ENCODE results near the gene DHX35. TPM values are rescaled to one million over a fixed set of nuclear protein-coding genes. Genes with fewer than 3 reads are reported as not detected.

The DHX35 gene
- total RNA-seq, 2 experiments from 2014 or later: 7.3 to 7.6 TPM

GRCh38 chr20:38985060-38985459, 22.9 kb downstream of the DHX35 start:
- no peak for ATAC-seq (ENCODE audit: poor library complexity)
- DNase-seq: no peak
- CTCF ChIA-PET: no interaction called here
- no peak overlapping the region for H3K4me3 ChIP-seq (ENCODE audit: low read length)
- Mint-ChIP-seq H3K36me3 (ENCODE audit: low read depth) (peaks cover 80% of the 10 kb centered on the region), H3K27me3 (no peaks in the 10 kb centered on the region), H3K4me3 (no peak overlapping the region), H3K9me3 (no peaks in the 10 kb centered on the region), H3K27ac (no peak overlapping the region), H3K4me1 (ENCODE audit: low read depth) (peaks cover 6% of the 10 kb centered on the region)
- no peaks in the 10 kb centered on the region for H3K9me3 ChIP-seq (ENCODE audit: control insufficient read depth in 1 of 2, insufficient read depth in 1 of 2, low read length in 2 of 2)
- POLR2A ChIA-PET: no interaction called here
- peaks cover 18% of the 10 kb centered on the region for H3K36me3 ChIP-seq (ENCODE audit: insufficient read depth, low read length)
- no peaks in the 10 kb centered on the region for H3K27me3 ChIP-seq (ENCODE audit: control insufficient read depth in 1 of 2, insufficient read depth in 2 of 2, low read length in 2 of 2)
- intact Hi-C loops (cut with DNase I, micrococcal nuclease): no loop called here
- H3K27ac ChIP-seq (ENCODE audit: low read depth in 1 of 2, low read length in 2 of 2): no peak overlapping the region
- no peak for TF ChIP-seq CTCF (IDR thresholded peaks at IDR 0.05)
- no peaks in the 10 kb centered on the region for H3K4me1 ChIP-seq (ENCODE audit: insufficient read depth, low read length)

GRCh38 chr20:38985603-38986170, 23.5 kb downstream of the DHX35 start:
- Histone ChIP-seq H3K27ac (ENCODE audit: low read depth in 1 of 2, low read length in 2 of 2) (no peak overlapping the region), H3K27me3 (ENCODE audit: control insufficient read depth in 1 of 2, insufficient read depth in 2 of 2, low read length in 2 of 2) (no peaks in the 10 kb centered on the region), H3K9me3 (ENCODE audit: control insufficient read depth in 1 of 2, insufficient read depth in 1 of 2, low read length in 2 of 2) (no peaks in the 10 kb centered on the region), H3K36me3 (ENCODE audit: insufficient read depth, low read length) (peaks cover 19% of the 10 kb centered on the region), H3K4me3 (ENCODE audit: low read length) (no peak overlapping the region), H3K4me1 (ENCODE audit: insufficient read depth, low read length) (no peaks in the 10 kb centered on the region)
- intact Hi-C loops (cut with DNase I, micrococcal nuclease): no loop called here
- peaks cover 78% of the 10 kb centered on the region for H3K36me3 Mint-ChIP-seq (ENCODE audit: low read depth)
- H3K4me1 Mint-ChIP-seq (ENCODE audit: low read depth): peaks cover 6% of the 10 kb centered on the region
- no peaks in the 10 kb centered on the region for H3K9me3 Mint-ChIP-seq
- ATAC-seq (ENCODE audit: poor library complexity) (no peak), DNase-seq (no peak)
- ChIA-PET POLR2A (no interaction called here), CTCF (no interaction called here)
- no peak overlapping the region for H3K4me3 Mint-ChIP-seq
- no peak overlapping the region for H3K27ac Mint-ChIP-seq
- no peak for TF ChIP-seq CTCF (IDR thresholded peaks at IDR 0.05)
- H3K27me3 Mint-ChIP-seq: no peaks in the 10 kb centered on the region

GRCh38 chr20:38986663-38987062, 24.5 kb downstream of the DHX35 start:
- H3K9me3 Mint-ChIP-seq: no peaks in the 10 kb centered on the region
- POLR2A ChIA-PET: no interaction called here
- peaks cover 81% of the 10 kb centered on the region for H3K36me3 Mint-ChIP-seq (ENCODE audit: low read depth)
- Histone ChIP-seq H3K27me3 (ENCODE audit: control insufficient read depth in 1 of 2, insufficient read depth in 2 of 2, low read length in 2 of 2) (no peaks in the 10 kb centered on the region), H3K4me1 (ENCODE audit: insufficient read depth, low read length) (no peaks in the 10 kb centered on the region), H3K36me3 (ENCODE audit: insufficient read depth, low read length) (peaks cover 25% of the 10 kb centered on the region), H3K4me3 (ENCODE audit: low read length) (no peak overlapping the region), H3K27ac (ENCODE audit: low read depth in 1 of 2, low read length in 2 of 2) (no peak overlapping the region), H3K9me3 (ENCODE audit: control insufficient read depth in 1 of 2, insufficient read depth in 1 of 2, low read length in 2 of 2) (no peaks in the 10 kb centered on the region)
- no peak for TF ChIP-seq CTCF (IDR thresholded peaks at IDR 0.05)
- CTCF ChIA-PET: no interaction called here
- no peak overlapping the region for H3K4me3 Mint-ChIP-seq
- intact Hi-C loops (cut with DNase I, micrococcal nuclease): no loop called here
- peaks cover 6% of the 10 kb centered on the region for H3K4me1 Mint-ChIP-seq (ENCODE audit: low read depth)
- DNase-seq (no peak), ATAC-seq (ENCODE audit: poor library complexity) (no peak)
- no peak overlapping the region for H3K27ac Mint-ChIP-seq
- no peaks in the 10 kb centered on the region for H3K27me3 Mint-ChIP-seq
